HepG2 (cell line): ENCODE measurements around the gene KCNMA1.

Experiments
- ARID3A ChIP-seq: IDR thresholded peaks from 2 replicates; pipeline ENCODE4 v1.6.1; 2012; ENCODE audit warnings: low read depth, low read length, improper control_type of control experiment
- ATF2 ChIP-seq: sonication (generic); formaldehyde crosslinking; IDR thresholded peaks from 2 replicates; pipeline ENCODE4 v1.4.0; 2020; ENCODE audit warnings: missing genetic modification reagents
- CBX2 ChIP-seq, 2 experiments: fragments of 200-600 bp in 1 of 2; sonication (generic); formaldehyde crosslinking in 1 of 2; IDR thresholded peaks; 2 replicates each; pipeline versions ENCODE4 v1.7.0 to v1.8.1; 2018 to 2022; ENCODE audit warnings: low read depth in 2 of 2, low read length in 1 of 2, mild to moderate bottlenecking in 1 of 2, missing genetic modification reagents in 1 of 2
- MZF1 ChIP-seq: sonication (generic); formaldehyde crosslinking; IDR thresholded peaks from 2 replicates; pipeline ENCODE4 v1.8.1; 2023; ENCODE audit warnings: mild to moderate bottlenecking, missing genetic modification reagents, borderline replicate concordance
- NFKBIZ ChIP-seq: IDR thresholded peaks from 2 replicates; pipeline ENCODE4 v1.6.1; 2018; ENCODE audit warnings: missing genetic modification reagents, missing compliant biosample characterization
- POLR2AphosphoS5 ChIP-seq: IDR thresholded peaks from 2 replicates; pipeline ENCODE4 v1.6.1; 2012; ENCODE audit warnings: low read depth, low read length
- TCF7L2 ChIP-seq: IDR thresholded peaks from 2 replicates; pipeline ENCODE4 v1.6.1; 2011; ENCODE audit warnings: mild to moderate bottlenecking, low read depth, low read length, moderate library complexity
- ZBTB8A ChIP-seq: sonication (generic); formaldehyde crosslinking; IDR thresholded peaks from 2 replicates; pipeline ENCODE4 v1.4.0; 2020; ENCODE audit warnings: mild to moderate bottlenecking, low read depth, missing genetic modification reagents, borderline replicate concordance
- ZMYM2 ChIP-seq: sonication (generic); formaldehyde crosslinking; IDR thresholded peaks from 2 replicates; pipeline ENCODE4 v1.8.0; 2022; ENCODE audit warnings: mild to moderate bottlenecking, missing genetic modification reagents
- ZNF121 ChIP-seq: sonication (generic); formaldehyde crosslinking; IDR thresholded peaks from 2 replicates; pipeline ENCODE4 v1.5.0; 2020; ENCODE audit warnings: mild to moderate bottlenecking, missing genetic modification reagents

GRCh38 chr10:77387247-77387646, 250.4 kb downstream of the KCNMA1 start:
- TF ChIP-seq CBX2 (IDR thresholded peaks at IDR 0.05; ENCODE audit: low read depth, low read length) (no peak), CBX2 (CRISPR knock-in tag; IDR thresholded peaks at IDR 0.05; ENCODE audit: low read depth) (no peak), ZMYM2 (no peak), ATF2 (CRISPR knock-in tag) (no peak), MZF1 (CRISPR knock-in tag) (no peak), ARID3A (no peak), TCF7L2 (no peak), POLR2AphosphoS5 (no peak), ZNF121 (no peak), NFKBIZ (CRISPR knock-in tag) (no peak), ZBTB8A (CRISPR knock-in tag) (no peak)
